ENCODE results near the gene TMEM101.
"Not testable (repeated sequence)": the region's sequence is repeated elsewhere in the genome, so short reads cannot be mapped to it uniquely, and the experiment has no call there.

The TMEM101 gene

DNA sequence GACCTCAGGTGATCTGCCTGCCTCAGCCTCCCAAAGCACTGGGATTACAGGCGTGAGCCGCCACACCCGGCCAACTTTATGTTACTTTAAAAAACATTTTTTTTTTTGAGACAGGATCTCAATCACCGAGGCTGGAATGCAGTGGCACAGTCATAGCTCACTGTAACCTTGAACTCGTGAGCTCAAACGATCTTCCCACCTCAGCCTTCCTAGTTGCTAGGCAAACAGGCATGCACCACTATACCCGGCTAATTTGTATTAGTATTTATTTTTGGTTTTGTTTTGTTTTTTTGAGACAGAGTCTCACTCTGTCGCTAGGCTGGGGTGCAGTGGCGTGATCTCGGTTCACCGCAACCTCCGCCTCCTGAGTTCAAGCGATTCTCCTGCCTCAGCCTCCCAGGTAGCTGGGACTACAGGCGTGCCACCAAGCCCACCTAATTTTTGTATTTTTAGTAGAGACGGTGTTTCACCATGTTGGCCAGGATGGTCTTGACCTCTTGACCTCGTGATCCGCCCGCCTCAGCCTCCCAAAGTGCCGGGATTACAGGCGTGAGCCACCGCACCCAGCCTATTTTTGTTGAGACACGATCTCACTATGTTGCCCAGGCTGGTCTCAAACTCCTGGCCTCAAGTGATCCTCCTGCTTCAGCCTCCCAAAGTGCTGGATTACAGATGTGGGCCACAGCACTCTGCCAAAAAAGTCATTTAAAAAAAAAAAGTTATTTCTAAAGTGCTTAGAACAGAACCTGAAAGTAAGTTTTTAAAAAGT is 42.1 kb downstream of the TMEM101 start:
- DNase-seq: not testable (repeated sequence)

- DNase-seq: not testable (repeated sequence)
Observed at GRCh38 chr17:43971436-43971835, 43.3 kb downstream of the TMEM101 start.

GRCh38 chr17:43970366-43970765 is 44.4 kb downstream of the TMEM101 start:
- DNase-seq: no peak

DNA sequence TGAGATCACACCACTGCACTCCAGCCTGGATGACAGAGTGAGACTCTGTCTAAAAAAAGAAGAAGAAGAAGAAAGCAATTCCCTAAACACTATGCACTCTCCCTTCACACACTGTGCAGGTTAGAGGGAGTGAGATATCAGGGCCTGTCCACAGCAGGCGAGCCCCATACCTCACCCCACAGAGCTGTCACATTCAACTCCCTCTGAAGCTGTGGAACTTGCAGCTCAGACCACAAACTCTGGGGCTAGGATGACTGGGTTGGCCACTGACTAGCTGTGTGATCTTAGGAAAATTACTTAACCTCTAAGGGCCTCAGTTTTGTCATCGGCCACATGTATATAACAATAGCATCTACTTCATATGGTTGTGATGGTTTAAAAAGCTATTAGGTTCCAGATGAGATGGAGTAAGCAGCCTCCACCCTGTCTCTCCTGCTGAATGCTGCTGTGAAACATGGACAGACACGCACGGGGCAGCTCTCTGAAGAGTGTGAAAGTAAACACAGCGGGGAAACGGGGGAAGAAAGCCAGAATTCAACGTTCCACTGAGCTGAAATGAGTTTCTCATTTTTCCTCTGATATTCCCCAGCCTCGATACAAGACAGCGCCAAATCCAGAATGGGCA is 47.4 kb downstream of the TMEM101 start:
- DNase-seq: no peak

DNA sequence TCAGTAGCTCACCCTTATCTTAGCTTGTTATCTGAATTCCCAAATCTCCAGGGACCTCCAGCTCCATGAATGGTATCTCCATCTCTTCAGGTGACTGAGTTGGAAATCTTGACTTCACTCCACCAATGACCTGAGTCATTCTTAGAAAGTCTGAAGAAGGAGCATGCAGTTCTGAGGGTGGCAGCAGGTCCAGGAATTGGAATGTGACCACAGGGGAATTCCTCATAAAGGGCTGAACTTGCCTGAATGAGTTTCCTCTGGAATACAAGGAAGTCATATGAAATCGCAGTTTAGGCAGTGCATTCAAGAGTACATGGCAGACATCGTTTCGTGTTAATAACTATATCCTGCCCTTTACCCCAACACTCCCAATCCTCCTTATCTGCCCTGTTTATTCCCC is 48.5 kb downstream of the TMEM101 start:
- DNase-seq: no peak

DNA sequence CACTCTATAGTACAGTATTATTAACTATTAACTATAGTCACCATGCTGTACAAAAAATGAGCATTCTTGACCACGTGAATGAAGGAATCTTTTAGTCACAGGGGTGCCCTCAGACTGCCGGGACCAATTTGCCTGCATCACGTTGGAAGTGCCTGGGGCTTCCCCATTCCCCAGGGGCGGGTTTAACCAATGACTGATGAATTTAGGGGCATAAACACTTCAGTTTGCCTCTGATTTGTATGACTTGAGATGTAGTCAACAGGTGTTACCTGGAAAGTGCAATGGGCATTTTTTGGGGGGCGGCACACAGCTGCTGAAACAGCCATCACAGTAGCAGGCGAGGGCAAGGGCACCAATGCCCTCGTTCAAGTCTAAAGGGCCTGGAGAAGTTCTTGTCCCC is 52.3 kb downstream of the TMEM101 start:
- no peak for DNase-seq

- no peak for DNase-seq
Observed at GRCh38 chr17:43961954-43962353, 52.8 kb downstream of the TMEM101 start.

DNA sequence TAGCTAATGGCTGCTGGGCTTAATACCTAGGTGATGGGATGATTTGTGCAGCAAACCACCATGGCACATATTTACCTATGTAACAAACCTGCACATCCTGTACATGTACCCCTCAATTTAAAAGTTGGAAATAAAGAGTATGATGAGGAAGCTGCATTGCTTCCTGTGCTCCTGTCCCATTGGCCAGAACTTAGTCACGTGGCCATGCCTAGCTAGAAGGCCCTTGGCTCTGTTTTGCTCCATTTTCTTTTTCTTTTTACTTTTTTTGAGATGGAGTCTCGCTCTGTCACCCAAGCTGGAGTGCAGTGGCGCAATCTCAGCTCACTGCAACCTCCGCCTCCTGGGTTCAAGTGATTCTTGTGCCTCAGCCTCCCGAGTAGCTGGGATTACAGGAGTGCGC is 53.5 kb downstream of the TMEM101 start:
- DNase-seq: not testable (repeated sequence)

Data from stimulated activated CD4-positive, alpha-beta T cell treated with anti-CD3 and anti-CD28 coated beads, Interleukin-4, amount 100 ng/mL, for 24 hours (primary cell).